ENCODE results near the gene PQBP1.
"Not testable (repeated sequence)": the region's sequence is repeated elsewhere in the genome, so short reads cannot be mapped to it uniquely, and the experiment has no call there.

- TF ChIP-seq, protein P1, sequence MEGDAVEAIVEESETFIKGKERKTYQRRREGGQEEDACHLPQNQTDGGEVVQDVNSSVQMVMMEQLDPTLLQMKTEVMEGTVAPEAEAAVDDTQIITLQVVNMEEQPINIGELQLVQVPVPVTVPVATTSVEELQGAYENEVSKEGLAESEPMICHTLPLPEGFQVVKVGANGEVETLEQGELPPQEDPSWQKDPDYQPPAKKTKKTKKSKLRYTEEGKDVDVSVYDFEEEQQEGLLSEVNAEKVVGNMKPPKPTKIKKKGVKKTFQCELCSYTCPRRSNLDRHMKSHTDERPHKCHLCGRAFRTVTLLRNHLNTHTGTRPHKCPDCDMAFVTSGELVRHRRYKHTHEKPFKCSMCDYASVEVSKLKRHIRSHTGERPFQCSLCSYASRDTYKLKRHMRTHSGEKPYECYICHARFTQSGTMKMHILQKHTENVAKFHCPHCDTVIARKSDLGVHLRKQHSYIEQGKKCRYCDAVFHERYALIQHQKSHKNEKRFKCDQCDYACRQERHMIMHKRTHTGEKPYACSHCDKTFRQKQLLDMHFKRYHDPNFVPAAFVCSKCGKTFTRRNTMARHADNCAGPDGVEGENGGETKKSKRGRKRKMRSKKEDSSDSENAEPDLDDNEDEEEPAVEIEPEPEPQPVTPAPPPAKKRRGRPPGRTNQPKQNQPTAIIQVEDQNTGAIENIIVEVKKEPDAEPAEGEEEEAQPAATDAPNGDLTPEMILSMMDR (IDR thresholded peaks at IDR 0.05): not testable (repeated sequence)
- not testable (repeated sequence) for TF ChIP-seq POLR2A (IDR thresholded peaks at IDR 0.05)
Observed at GRCh38 chrX:48854121-48854804, 43.5 kb upstream of the PQBP1 start.

Data from uterus (tissue), 2 donors.